ENCODE measurements around the gene UCP2. TPM values are rescaled to one million over a fixed set of nuclear protein-coding genes. Genes with fewer than 3 reads are reported as not detected.

UCP2 gene
- total and polyA plus RNA-seq, 9 of the 15 experiments (the other 6 are each of a cell fraction or from before 2014, with no cell fraction given) = 19.2 to 216 (median 87.9) TPM

DNA sequence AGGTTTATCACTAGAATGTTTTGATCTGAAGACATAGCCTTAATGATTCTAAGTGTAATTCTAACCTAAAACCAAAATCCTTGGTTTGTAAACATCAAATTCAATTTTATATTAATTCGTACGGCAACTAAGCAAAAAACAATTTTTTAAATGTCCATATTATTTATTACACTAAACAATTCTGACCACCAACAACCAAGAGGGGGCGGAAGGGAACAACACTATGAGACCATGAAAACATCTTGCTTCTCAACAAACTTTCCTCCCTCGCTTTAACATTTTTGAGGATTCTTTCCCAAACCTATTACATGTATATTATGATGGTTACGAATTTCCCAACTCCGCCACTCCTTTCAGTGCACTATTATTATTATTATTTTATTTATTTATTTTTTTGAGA is 6.5 kb upstream of the UCP2 start (continued):
- TF ChIP-seq ZNF592 (IDR thresholded peaks at IDR 0.05) (no peak), HNRNPK (IDR thresholded peaks at IDR 0.05; ENCODE audit: low read depth, low read length, poor library complexity, severe bottlenecking) (no peak), LARP7 (IDR thresholded peaks at IDR 0.05) (no peak), MYC (IDR thresholded peaks at IDR 0.05; ENCODE audit: low read depth, low read length) (no peak), MYC (CRISPR knock-in tag; IDR thresholded peaks at IDR 0.05; ENCODE audit: borderline replicate concordance, low read depth) (no peak)
- TF ChIP-seq, protein P1, sequence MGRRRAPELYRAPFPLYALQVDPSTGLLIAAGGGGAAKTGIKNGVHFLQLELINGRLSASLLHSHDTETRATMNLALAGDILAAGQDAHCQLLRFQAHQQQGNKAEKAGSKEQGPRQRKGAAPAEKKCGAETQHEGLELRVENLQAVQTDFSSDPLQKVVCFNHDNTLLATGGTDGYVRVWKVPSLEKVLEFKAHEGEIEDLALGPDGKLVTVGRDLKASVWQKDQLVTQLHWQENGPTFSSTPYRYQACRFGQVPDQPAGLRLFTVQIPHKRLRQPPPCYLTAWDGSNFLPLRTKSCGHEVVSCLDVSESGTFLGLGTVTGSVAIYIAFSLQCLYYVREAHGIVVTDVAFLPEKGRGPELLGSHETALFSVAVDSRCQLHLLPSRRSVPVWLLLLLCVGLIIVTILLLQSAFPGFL (CRISPR knock-in tag; IDR thresholded peaks at IDR 0.05) = no peak
- TF ChIP-seq, protein P2, sequence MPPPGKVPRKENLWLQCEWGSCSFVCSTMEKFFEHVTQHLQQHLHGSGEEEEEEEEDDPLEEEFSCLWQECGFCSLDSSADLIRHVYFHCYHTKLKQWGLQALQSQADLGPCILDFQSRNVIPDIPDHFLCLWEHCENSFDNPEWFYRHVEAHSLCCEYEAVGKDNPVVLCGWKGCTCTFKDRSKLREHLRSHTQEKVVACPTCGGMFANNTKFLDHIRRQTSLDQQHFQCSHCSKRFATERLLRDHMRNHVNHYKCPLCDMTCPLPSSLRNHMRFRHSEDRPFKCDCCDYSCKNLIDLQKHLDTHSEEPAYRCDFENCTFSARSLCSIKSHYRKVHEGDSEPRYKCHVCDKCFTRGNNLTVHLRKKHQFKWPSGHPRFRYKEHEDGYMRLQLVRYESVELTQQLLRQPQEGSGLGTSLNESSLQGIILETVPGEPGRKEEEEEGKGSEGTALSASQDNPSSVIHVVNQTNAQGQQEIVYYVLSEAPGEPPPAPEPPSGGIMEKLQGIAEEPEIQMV (tag; conservative IDR thresholded peaks at IDR 0.05; ENCODE audit: low read depth) = no peak
- TF ChIP-seq, protein P3, sequence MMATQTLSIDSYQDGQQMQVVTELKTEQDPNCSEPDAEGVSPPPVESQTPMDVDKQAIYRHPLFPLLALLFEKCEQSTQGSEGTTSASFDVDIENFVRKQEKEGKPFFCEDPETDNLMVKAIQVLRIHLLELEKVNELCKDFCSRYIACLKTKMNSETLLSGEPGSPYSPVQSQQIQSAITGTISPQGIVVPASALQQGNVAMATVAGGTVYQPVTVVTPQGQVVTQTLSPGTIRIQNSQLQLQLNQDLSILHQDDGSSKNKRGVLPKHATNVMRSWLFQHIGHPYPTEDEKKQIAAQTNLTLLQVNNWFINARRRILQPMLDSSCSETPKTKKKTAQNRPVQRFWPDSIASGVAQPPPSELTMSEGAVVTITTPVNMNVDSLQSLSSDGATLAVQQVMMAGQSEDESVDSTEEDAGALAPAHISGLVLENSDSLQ (IDR thresholded peaks at IDR 0.05) = 0 out of 2 replicates have a peak, but pooled peaks have one; percentile 5
- TF ChIP-seq, protein P4, sequence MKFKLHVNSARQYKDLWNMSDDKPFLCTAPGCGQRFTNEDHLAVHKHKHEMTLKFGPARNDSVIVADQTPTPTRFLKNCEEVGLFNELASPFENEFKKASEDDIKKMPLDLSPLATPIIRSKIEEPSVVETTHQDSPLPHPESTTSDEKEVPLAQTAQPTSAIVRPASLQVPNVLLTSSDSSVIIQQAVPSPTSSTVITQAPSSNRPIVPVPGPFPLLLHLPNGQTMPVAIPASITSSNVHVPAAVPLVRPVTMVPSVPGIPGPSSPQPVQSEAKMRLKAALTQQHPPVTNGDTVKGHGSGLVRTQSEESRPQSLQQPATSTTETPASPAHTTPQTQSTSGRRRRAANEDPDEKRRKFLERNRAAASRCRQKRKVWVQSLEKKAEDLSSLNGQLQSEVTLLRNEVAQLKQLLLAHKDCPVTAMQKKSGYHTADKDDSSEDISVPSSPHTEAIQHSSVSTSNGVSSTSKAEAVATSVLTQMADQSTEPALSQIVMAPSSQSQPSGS (CRISPR knock-in tag; IDR thresholded peaks at IDR 0.05) = no peak

Measured in K562 (cell line).